DOHH2 (cell line): ENCODE results near the gene ERP27.

Experiments
- H3F3A ChIP-seq: fragments of 200-600 bp; sonication (generic), shearing (Covaris generic); 2 replicates; pipeline ENCODE4 v1.6.0; 2016; ENCODE audit warnings: antibody characterized with exemption, mild to moderate bottlenecking; ENCODE audit not compliant: control insufficient read depth, insufficient read depth
- H3K27ac ChIP-seq: fragments of 200-600 bp; sonication (generic); 2 replicates; pipeline ENCODE4 v1.5.1; 2014; ENCODE audit warnings: low read depth, mild to moderate bottlenecking, low read length, moderate library complexity
- H3K27me3 ChIP-seq: fragments of 200-600 bp; sonication (generic); 2 replicates; pipeline ENCODE4 v1.6.1; 2014; ENCODE audit warnings: mild to moderate bottlenecking, low read length, mixed read lengths; ENCODE audit not compliant: control insufficient read depth
- H3K36me3 ChIP-seq: fragments of 200-600 bp; sonication (generic); 2 replicates; pipeline ENCODE4 v1.6.1; 2014; ENCODE audit warnings: mild to moderate bottlenecking, low read length, moderate library complexity, mixed read lengths; ENCODE audit not compliant: control insufficient read depth
- H3K4me1 ChIP-seq: fragments of 200-600 bp; sonication (generic); 2 replicates; pipeline ENCODE4 v1.6.1; 2014; ENCODE audit warnings: mild to moderate bottlenecking, low read length, mixed read lengths; ENCODE audit not compliant: control insufficient read depth
- H3K4me2 ChIP-seq: fragments of 200-600 bp; sonication (generic); 2 replicates; pipeline ENCODE4 v1.6.0; 2014; ENCODE audit warnings: mild to moderate bottlenecking, low read length, moderate library complexity
- H3K4me3 ChIP-seq: fragments of 200-600 bp; sonication (generic); 2 replicates; pipeline ENCODE4 v1.5.1; 2014; ENCODE audit warnings: mild to moderate bottlenecking, low read length, mixed read lengths
- H3K79me2 ChIP-seq: fragments of 200-600 bp; sonication (generic); 2 replicates; pipeline ENCODE4 v1.6.1; 2014; ENCODE audit warnings: mild to moderate bottlenecking, low read length, mixed read lengths; ENCODE audit not compliant: control insufficient read depth
- H3K9me2 ChIP-seq: fragments of 200-600 bp; sonication (generic); replicated peaks from 2 replicates; pipeline ENCODE4 v1.6.1; 2014; ENCODE audit warnings: mild to moderate bottlenecking, low read length, mixed read lengths; ENCODE audit not compliant: control insufficient read depth
- H3K9me3 ChIP-seq: fragments of 200-600 bp; sonication (generic); 2 replicates; pipeline ENCODE4 v1.6.1; 2014; ENCODE audit warnings: antibody characterized with exemption, low read length, mixed read lengths; ENCODE audit not compliant: control insufficient read depth, insufficient read depth
- H4K20me1 ChIP-seq: fragments of 200-600 bp; sonication (generic); 2 replicates; pipeline ENCODE4 v1.6.0; 2014; ENCODE audit warnings: low read depth, mild to moderate bottlenecking, antibody characterized with exemption, low read length, moderate library complexity; ENCODE audit not compliant: control insufficient read depth, insufficient read depth
- EZH2phosphoT487 ChIP-seq: fragments of 200-600 bp; sonication (generic); IDR thresholded peaks from 2 replicates; pipeline ENCODE4 v1.6.1; 2017; ENCODE audit warnings: borderline replicate concordance, mild to moderate bottlenecking, antibody characterized with exemption, low read length, moderate library complexity, mixed read lengths
- TF ChIP-seq, protein P1 (sequence below): fragments of 200-600 bp; sonication (generic); IDR thresholded peaks from one replicate; pipeline ENCODE4 v1.5.1; 2014; ENCODE audit warnings: antibody characterized with exemption, mild to moderate bottlenecking, low read depth, low read length; ENCODE audit not compliant: poor library complexity, severe bottlenecking

The ERP27 gene

DNA sequence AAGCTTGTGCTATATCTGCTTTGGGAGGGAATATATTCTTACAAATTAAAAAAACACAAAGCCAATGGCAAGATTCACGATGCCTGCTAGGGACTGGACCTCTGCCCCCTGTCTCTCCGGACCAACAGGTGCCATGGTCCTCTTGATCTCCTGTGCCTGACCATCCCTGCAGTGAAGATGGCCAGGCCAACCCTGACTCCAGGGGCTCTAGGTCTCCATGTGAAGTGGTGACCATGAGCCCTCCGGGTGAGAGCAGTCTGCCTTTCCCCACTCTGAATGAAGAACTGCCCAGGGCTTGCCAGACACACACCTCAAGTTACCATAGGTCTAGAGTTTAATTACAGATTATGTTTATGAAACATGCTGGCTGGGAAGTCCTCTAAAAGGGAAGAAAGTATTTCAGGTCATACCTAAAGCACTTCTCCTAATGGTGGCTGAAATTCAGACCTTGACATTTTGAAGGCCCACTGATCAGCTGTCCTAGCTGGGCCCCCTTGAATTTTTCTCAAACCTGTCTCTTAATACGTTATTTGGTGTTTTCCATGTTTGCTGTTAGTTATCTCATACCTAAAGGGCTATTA lies 21.7 kb upstream of the ERP27 start:
- Histone ChIP-seq H3K4me3 (peak overlapping the region; percentile 90), H3K4me2 (peak overlapping the region; percentile 98), H3K9me3 (no peaks in the 10 kb centered on the region), H3F3A (peaks cover 65% of the 10 kb centered on the region), H3K79me2 (peaks cover 68% of the 10 kb centered on the region), H3K27me3 (no peaks in the 10 kb centered on the region), H3K4me1 (peaks cover 78% of the 10 kb centered on the region), H3K27ac (peak overlapping the region; percentile 98), H3K36me3 (peaks cover 66% of the 10 kb centered on the region), H4K20me1 (peaks cover 7% of the 10 kb centered on the region; the same call in 1 of the 2 replicates), H3K9me2 (no peaks in the 10 kb centered on the region)
- TF ChIP-seq, protein P1, sequence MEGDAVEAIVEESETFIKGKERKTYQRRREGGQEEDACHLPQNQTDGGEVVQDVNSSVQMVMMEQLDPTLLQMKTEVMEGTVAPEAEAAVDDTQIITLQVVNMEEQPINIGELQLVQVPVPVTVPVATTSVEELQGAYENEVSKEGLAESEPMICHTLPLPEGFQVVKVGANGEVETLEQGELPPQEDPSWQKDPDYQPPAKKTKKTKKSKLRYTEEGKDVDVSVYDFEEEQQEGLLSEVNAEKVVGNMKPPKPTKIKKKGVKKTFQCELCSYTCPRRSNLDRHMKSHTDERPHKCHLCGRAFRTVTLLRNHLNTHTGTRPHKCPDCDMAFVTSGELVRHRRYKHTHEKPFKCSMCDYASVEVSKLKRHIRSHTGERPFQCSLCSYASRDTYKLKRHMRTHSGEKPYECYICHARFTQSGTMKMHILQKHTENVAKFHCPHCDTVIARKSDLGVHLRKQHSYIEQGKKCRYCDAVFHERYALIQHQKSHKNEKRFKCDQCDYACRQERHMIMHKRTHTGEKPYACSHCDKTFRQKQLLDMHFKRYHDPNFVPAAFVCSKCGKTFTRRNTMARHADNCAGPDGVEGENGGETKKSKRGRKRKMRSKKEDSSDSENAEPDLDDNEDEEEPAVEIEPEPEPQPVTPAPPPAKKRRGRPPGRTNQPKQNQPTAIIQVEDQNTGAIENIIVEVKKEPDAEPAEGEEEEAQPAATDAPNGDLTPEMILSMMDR = no peak
- no peak for TF ChIP-seq EZH2phosphoT487

DNA sequence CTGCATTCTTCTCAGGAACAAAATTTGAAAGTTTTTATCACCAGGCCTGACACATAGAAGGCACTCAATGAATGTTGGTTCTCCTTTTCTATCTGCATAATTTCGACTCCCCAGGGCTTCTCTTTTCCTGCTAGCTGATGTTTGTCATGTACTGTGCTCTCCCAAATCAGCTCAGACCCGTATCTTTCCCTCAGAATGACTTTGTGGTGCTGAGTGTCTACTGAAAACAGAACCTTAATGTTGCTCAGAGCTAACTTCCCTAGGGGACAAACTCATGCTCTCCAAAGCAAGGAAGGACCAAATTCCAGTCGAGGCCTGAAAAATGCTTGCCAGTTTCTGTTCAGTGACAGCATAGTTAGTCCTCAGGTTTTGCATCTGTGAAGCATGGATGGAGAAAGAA lies 21.1 kb upstream of the ERP27 start:
- Histone ChIP-seq H3K79me2 (peaks cover 73% of the 10 kb centered on the region), H3K4me2 (peak overlapping the region; percentile 98), H3K4me3 (peak overlapping the region; percentile 90), H3K27ac (peak overlapping the region; percentile 98), H4K20me1 (peaks cover 7% of the 10 kb centered on the region; the same call in 1 of the 2 replicates), H3K36me3 (peaks cover 70% of the 10 kb centered on the region), H3F3A (peaks cover 67% of the 10 kb centered on the region), H3K4me1 (peaks cover 83% of the 10 kb centered on the region), H3K9me3 (no peaks in the 10 kb centered on the region), H3K9me2 (no peaks in the 10 kb centered on the region), H3K27me3 (no peaks in the 10 kb centered on the region)
- no peak for TF ChIP-seq EZH2phosphoT487
- TF ChIP-seq, protein P1 = no peak

DNA sequence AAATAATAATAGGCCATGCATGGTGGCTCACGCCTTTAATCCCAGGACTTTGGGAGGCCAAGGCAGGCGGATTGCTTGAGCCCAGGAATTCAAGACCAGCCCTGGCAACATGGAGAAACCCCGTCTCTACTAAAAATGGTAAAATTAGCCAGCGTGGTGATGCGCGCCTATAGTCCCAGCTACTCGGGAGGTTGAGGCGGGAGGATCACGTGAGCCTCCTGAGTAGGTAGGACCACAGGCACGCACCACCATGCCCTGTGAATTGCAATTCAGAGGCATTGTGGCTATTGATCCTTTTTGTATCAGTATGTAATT lies 20.7 kb upstream of the ERP27 start:
- peaks cover 67% of the 10 kb centered on the region for H3F3A ChIP-seq
- peak overlapping the region; percentile 98 for H3K4me2 ChIP-seq
- H3K4me3 ChIP-seq = peak overlapping the region; percentile 90
- no peaks in the 10 kb centered on the region for H3K9me3 ChIP-seq
- TF ChIP-seq, protein P1 = no peak
- TF ChIP-seq EZH2phosphoT487 = no peak
- no peaks in the 10 kb centered on the region for H3K27me3 ChIP-seq
- no peaks in the 10 kb centered on the region for H3K9me2 ChIP-seq
- peaks cover 77% of the 10 kb centered on the region for H3K79me2 ChIP-seq
- H3K4me1 ChIP-seq = peaks cover 85% of the 10 kb centered on the region
- H4K20me1 ChIP-seq = peaks cover 7% of the 10 kb centered on the region; the same call in 1 of the 2 replicates
- H3K27ac ChIP-seq = peak overlapping the region; percentile 98
- peaks cover 74% of the 10 kb centered on the region for H3K36me3 ChIP-seq
